Gastrocnemius medialis (tissue), 4 donors: ENCODE data around the gene TRIM44. TPM values are rescaled to one million over a fixed set of nuclear protein-coding genes. Genes with fewer than 3 reads are reported as not detected.

Experiments used
- ATAC-seq, 2 donors: fragments of 150-250 bp; one replicate each; pipeline ENCODE4 v1.9.1; 2016
- DNase-seq, 2 donors: peaks; one replicate each; pipeline ENCODE4 v3.0.0-alpha.2; 2019
- H3K27ac ChIP-seq, 4 donors: fragments of 200-600 bp; sonication (generic); 1 replicate in 1 of 4; 2 replicates in 3 of 4; pipeline ENCODE4 v1.5.1; 2016 to 2018; ENCODE audit warnings: mild to moderate bottlenecking in 2 of 4, moderate library complexity in 1 of 4
- H3K27me3 ChIP-seq, 3 donors: fragments of 200-600 bp; sonication (generic) in 2 of 3; 1 replicate in 1 of 3; 2 replicates in 2 of 3; pipeline versions ENCODE4 v1.5.1 to v1.6.0; 2016 to 2019; ENCODE audit warnings: mild to moderate bottlenecking in 1 of 3, moderate library complexity in 1 of 3
- H3K36me3 ChIP-seq, 2 donors: fragments of 200-600 bp; sonication (generic) in 1 of 2; one replicate each; pipeline ENCODE4 v1.5.1; 2017 to 2018
- H3K4me1 ChIP-seq, 2 donors: fragments of 200-600 bp; sonication (generic) in 1 of 2; one replicate each; pipeline ENCODE4 v1.5.1; 2016 to 2017; ENCODE audit warnings: mild to moderate bottlenecking in 2 of 2
- H3K4me3 ChIP-seq, 4 donors: fragments of 200-600 bp; sonication (generic) in 3 of 4; 1 replicate in 1 of 4; 2 replicates in 3 of 4; pipeline ENCODE4 v1.5.1; 2016 to 2019; ENCODE audit warnings: mild to moderate bottlenecking in 2 of 4
- H3K9me3 ChIP-seq, 3 donors: fragments of 200-600 bp; sonication (generic) in 2 of 3; 1 replicate in 1 of 3; 2 replicates in 2 of 3; pipeline ENCODE4 v1.5.1; 2016 to 2019
- CTCF ChIP-seq, 5 experiments: fragments of 450-650 bp in 3 of 5; fragments of 200-600 bp in 2 of 5; sonication (generic) in 2 of 5; IDR thresholded peaks in 4 of 5; conservative IDR thresholded peaks in 1 of 5; 1 replicate in 4 of 5; 2 replicates in 1 of 5; pipeline ENCODE4 v1.5.1; 2016 to 2019; ENCODE audit warnings: antibody characterized with exemption in 5 of 5, mild to moderate bottlenecking in 3 of 5, moderate library complexity in 3 of 5
- POLR2A ChIP-seq, 2 donors: fragments of 450-650 bp; IDR thresholded peaks; one replicate each; pipeline ENCODE4 v1.6.1; 2017; ENCODE audit warnings: antibody characterized with exemption in 2 of 2, mild to moderate bottlenecking in 2 of 2, moderate library complexity in 2 of 2
- in situ Hi-C, 4 donors: fragments of 200-750 bp; cut with MboI; loops; one replicate each; pipeline versions ENCODE4 v1.15.0 to v1.8.0; 2017; ENCODE audit warnings: low sequenced_read_pairs in 4 of 4
- intact Hi-C: fragments of 100-400 bp; cut with DNase I; formaldehyde crosslinking; loops from one replicate; pipeline ENCODE4 v1.15.1; 2023; ENCODE audit warnings: low total_unique reads
- total RNA-seq, 4 donors: library from RNA; depleted of rRNA; stranded (reverse); fragments of >200 nt; gene quantifications; one replicate each; pipeline versions ENCODE4 v1.1.0 to v1.2.3, GENCODE V29; 2016

Gene TRIM44
- total RNA-seq, 4 donors from 2014 or later: 25.5 to 30.5 (median 26.2) TPM

GRCh38 chr11:35623621-35624168, 38.9 kb upstream of the TRIM44 start:
- peaks cover 9 to 16% of the 10 kb centered on the region in 2 donors for H3K4me1 ChIP-seq
- no peak overlapping the region for H3K27ac ChIP-seq
- in situ Hi-C loops (loop anchor here in 3 of 4 donors (25.0 kb wide), 2 partner anchors 514 to 864 kb away; no protein-coding TSS in a partner anchor), intact Hi-C loops (no loop called here)
- TF ChIP-seq CTCF (IDR thresholded peaks at IDR 0.05 in 4 of 5, conservative IDR thresholded peaks at IDR 0.05 in 1 of 5) (no peak), POLR2A (IDR thresholded peaks at IDR 0.05) (no peak)
- ATAC-seq (no peak), DNase-seq (no peak)
- no peaks in the 10 kb centered on the region for H3K9me3 ChIP-seq
- H3K27me3 ChIP-seq: peaks cover 0 to 7% (median 6%) of the 10 kb centered on the region in 3 donors
- no peaks in the 10 kb centered on the region for H3K36me3 ChIP-seq
- no peak overlapping the region for H3K4me3 ChIP-seq

- Histone ChIP-seq H3K9me3 (no peaks in the 10 kb centered on the region), H3K27ac (no peak overlapping the region), H3K36me3 (no peaks in the 10 kb centered on the region), H3K4me3 (no peak overlapping the region), H3K4me1 (peaks cover 9 to 11% of the 10 kb centered on the region in 2 donors), H3K27me3 (peaks cover 0 to 7% (median 6%) of the 10 kb centered on the region in 3 donors)
- intact Hi-C loops (no loop called here), in situ Hi-C loops (loop anchor here in 3 of 4 donors (25.0 kb wide), 2 partner anchors 513 to 863 kb away; no protein-coding TSS in a partner anchor)
- ATAC-seq (no peak), DNase-seq (no peak)
- no peak for TF ChIP-seq POLR2A (IDR thresholded peaks at IDR 0.05)
- TF ChIP-seq CTCF (IDR thresholded peaks at IDR 0.05 in 4 of 5, conservative IDR thresholded peaks at IDR 0.05 in 1 of 5): no peak
Measured at GRCh38 chr11:35624316-35624715, 38.3 kb upstream of the TRIM44 start.

- no peak overlapping the region for H3K27ac ChIP-seq
- ATAC-seq (no peak), DNase-seq (no peak)
- in situ Hi-C loops: loop anchor here in 3 of 4 donors (25.0 kb wide), 2 partner anchors 513 to 863 kb away; no protein-coding TSS in a partner anchor
- H3K36me3 ChIP-seq: no peaks in the 10 kb centered on the region
- no peaks in the 10 kb centered on the region for H3K9me3 ChIP-seq
- TF ChIP-seq POLR2A (IDR thresholded peaks at IDR 0.05) (no peak), CTCF (IDR thresholded peaks at IDR 0.05 in 4 of 5, conservative IDR thresholded peaks at IDR 0.05 in 1 of 5) (no peak)
- H3K27me3 ChIP-seq: peaks cover 0 to 7% (median 6%) of the 10 kb centered on the region in 3 donors
- no peak overlapping the region for H3K4me3 ChIP-seq
- peaks cover 7% of the 10 kb centered on the region in 2 donors for H3K4me1 ChIP-seq
- intact Hi-C loops: no loop called here
Measured at GRCh38 chr11:35624781-35625180, 37.8 kb upstream of the TRIM44 start.

- Histone ChIP-seq H3K27me3 (peaks cover 0 to 7% (median 5%) of the 10 kb centered on the region in 3 donors), H3K9me3 (no peaks in the 10 kb centered on the region), H3K4me1 (no peaks in the 10 kb centered on the region), H3K4me3 (no peak overlapping the region), H3K27ac (no peak overlapping the region), H3K36me3 (no peaks in the 10 kb centered on the region)
- no peak for DNase-seq
- no peak for ATAC-seq
- in situ Hi-C loops: no loop called here
- intact Hi-C loops: no loop called here
- no peak for TF ChIP-seq CTCF (IDR thresholded peaks at IDR 0.05 in 4 of 5, conservative IDR thresholded peaks at IDR 0.05 in 1 of 5)
- TF ChIP-seq POLR2A (IDR thresholded peaks at IDR 0.05): no peak
Measured at GRCh38 chr11:35626501-35626900, 36.1 kb upstream of the TRIM44 start.
